ENCODE data around the gene GGN. TPM values are rescaled to one million over a fixed set of nuclear protein-coding genes. Genes with fewer than 3 reads are reported as not detected.

The GGN gene
- total RNA-seq, 1 experiment from 2014 or later: 0.47 TPM

DNA sequence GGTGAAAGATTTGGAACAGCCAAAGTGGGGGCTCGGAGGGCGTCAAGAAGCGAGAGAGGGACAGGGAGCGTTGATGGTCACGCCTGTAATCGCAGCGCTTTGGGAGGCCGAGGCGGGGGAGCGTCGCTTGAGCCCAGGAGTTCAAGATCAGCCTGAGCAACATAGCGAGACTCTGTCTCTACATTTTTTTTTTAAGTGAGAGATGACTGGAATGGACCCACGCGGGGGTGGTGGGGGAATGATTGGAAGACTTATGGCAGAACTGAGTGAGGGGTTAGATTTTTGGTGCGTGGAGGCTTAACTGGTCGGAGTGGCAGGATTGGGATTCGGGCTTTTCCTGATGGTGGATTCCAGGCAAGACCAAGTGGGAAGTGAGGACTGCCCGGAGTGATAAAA lies 12.7 kb downstream of the GGN start:
- Histone ChIP-seq H3K9me2 (ENCODE audit: insufficient read depth) (no peaks in the 10 kb centered on the region), H3K79me2 (ENCODE audit: insufficient read depth, low read length) (peaks cover 47% of the 10 kb centered on the region), H3K27ac (ENCODE audit: low read depth, low read length) (peak overlapping the region; percentile 92), H3K36me3 (ENCODE audit: control insufficient read depth in 1 of 2, insufficient read depth in 2 of 2, low read length in 2 of 2) (peaks cover 19 to 20% of the 10 kb centered on the region in 2 experiments), H3K4me2 (ENCODE audit: low read length) (peak overlapping the region; percentile 92), H4K20me1 (ENCODE audit: insufficient read depth) (no peaks in the 10 kb centered on the region), H2AFZ (ENCODE audit: low read depth, low read length, poor library complexity, severe bottlenecking) (no peak overlapping the region), H3K9me3 (ENCODE audit: control insufficient read depth in 1 of 2, insufficient read depth in 1 of 2, low read depth in 1 of 2, low read length in 2 of 2) (no peaks in the 10 kb centered on the region), H3K27me3 (ENCODE audit: insufficient read depth, low read length) (no peaks in the 10 kb centered on the region), H3K9ac (ENCODE audit: low read length) (peak overlapping the region; percentile 97), H3K4me3 (replicated peaks in 1 of 2; ENCODE audit: low read depth in 1 of 2, low read length in 2 of 2) (peak overlapping the region; percentile 97 to 98), H3K4me1 (ENCODE audit: control insufficient read depth in 1 of 2, insufficient read depth in 2 of 2, low read length in 2 of 2) (peaks cover 11 to 23% of the 10 kb centered on the region in 2 experiments)
- intact Hi-C loops (cut with micrococcal nuclease): no loop called here
- BruUV-seq (replicated peaks): no TSS peak
- TF ChIP-seq EZH2phosphoT487 (IDR thresholded peaks at IDR 0.05; ENCODE audit: borderline replicate concordance): no peak
- peak; percentile 69; the same call in 1 of the 2 replicates for TF ChIP-seq ZFX (IDR thresholded peaks at IDR 0.05)
- ATAC-seq (peak; percentile 7; the same call in 1 of the 2 replicates), DNase-seq (ENCODE audit: low read depth, low spot score) (no peak)
- ChIA-PET POLR2A (interaction anchor here (1.2 to 5.6 kb wide), 3 partner anchors 9 to 28 kb away, joined by 4 to 44 read pairs (median 12); partner anchors contain the start of genes FAM98C, GGN and SPRED3), CTCF (interaction anchor here (1.5 to 1.8 kb wide), 2 partner anchors 12 to 39 kb away, joined by 5 to 28 read pairs; partner anchors contain the start of gene CATSPERG), RAD21 (ENCODE audit: low non-redundant PET in 1 of 2, low total read pairs in 2 of 2, uncharacterized antibody in 2 of 2, unreplicated experiment in 2 of 2) (interaction anchor here (1.4 kb wide), 2 partner anchors 12 to 39 kb away, joined by 4 read pairs; partner anchors contain the start of genes CATSPERG (in 1 of the 2) and GGN (in 1 of the 2))

GRCh38 chr19:38374332-38375097 lies 13.3 kb downstream of the GGN start, which contains the start of gene PSMD8:
PSMD8 (plus strand) TSS chr19:38374571; CDS start chr19:38374602, 31 bp downstream.
- intact Hi-C loops (cut with micrococcal nuclease): loop anchor here (1.0 kb wide), 1 partner anchor 38 kb away; no protein-coding TSS in a partner anchor
- Histone ChIP-seq H3K27me3 (ENCODE audit: insufficient read depth, low read length) (no peaks in the 10 kb centered on the region), H3K4me3 (replicated peaks in 1 of 2; ENCODE audit: low read depth in 1 of 2, low read length in 2 of 2) (peak within 1 kb of the TSS; percentile 97 to 98), H2AFZ (ENCODE audit: low read depth, low read length, poor library complexity, severe bottlenecking) (peak within 1 kb of the TSS; percentile 81), H3K27ac (ENCODE audit: low read depth, low read length) (peak within 1 kb of the TSS; percentile 92), H3K9me3 (ENCODE audit: control insufficient read depth in 1 of 2, insufficient read depth in 1 of 2, low read depth in 1 of 2, low read length in 2 of 2) (no peaks in the 10 kb centered on the region), H3K36me3 (ENCODE audit: control insufficient read depth in 1 of 2, insufficient read depth in 2 of 2, low read length in 2 of 2) (peaks cover 17 to 19% of the 10 kb centered on the region in 2 experiments), H3K4me1 (ENCODE audit: control insufficient read depth in 1 of 2, insufficient read depth in 2 of 2, low read length in 2 of 2) (peaks cover 11 to 23% of the 10 kb centered on the region in 2 experiments), H3K9ac (ENCODE audit: low read length) (peak within 1 kb of the TSS; percentile 97), H3K4me2 (ENCODE audit: low read length) (peak within 1 kb of the TSS; percentile 92), H3K9me2 (ENCODE audit: insufficient read depth) (no peaks in the 10 kb centered on the region), H4K20me1 (ENCODE audit: insufficient read depth) (no peaks in the 10 kb centered on the region), H3K79me2 (ENCODE audit: insufficient read depth, low read length) (peaks cover 47% of the 10 kb centered on the region)
- no TSS peak for BruUV-seq (replicated peaks)
- CTCF ChIA-PET: interaction anchor here (0.6 to 1.8 kb wide), 14 partner anchors 11 to 556 kb away, joined by 3 to 28 read pairs (median 3); partner anchors contain the start of genes CATSPERG, FAM98C, GGN and MRPS12
- DNase-seq (ENCODE audit: low read depth, low spot score): peak; percentile 99
- POLR2A ChIA-PET: interaction anchor here (0.7 to 5.6 kb wide), 12 partner anchors 10 to 471 kb away, joined by 3 to 44 read pairs (median 5); partner anchors contain the start of genes C19orf33, CATSPERG, FAM98C and GGN
- ATAC-seq: peak; percentile 98
- RAD21 ChIA-PET (ENCODE audit: low non-redundant PET in 1 of 2, low total read pairs in 2 of 2, uncharacterized antibody in 2 of 2, unreplicated experiment in 2 of 2): interaction anchor here (0.5 to 1.4 kb wide), 9 partner anchors 13 to 232 kb away, joined by 3 to 7 read pairs (median 4); partner anchors contain the start of genes CATSPERG (in 2 of the 2) and GGN (in 2 of the 2)
- TF ChIP-seq POLR2AphosphoS5 (IDR thresholded peaks at IDR 0.05; ENCODE audit: low read depth, low read length) (peak; percentile 96), JUND (IDR thresholded peaks at IDR 0.05) (no peak), SIN3A (IDR thresholded peaks at IDR 0.05; ENCODE audit: low read depth) (peak; percentile 94), CBX3 (IDR thresholded peaks at IDR 0.05; ENCODE audit: low read depth) (no peak), POLR2A (IDR thresholded peaks at IDR 0.05; ENCODE audit: borderline replicate concordance, extremely low read depth, insufficient read depth, insufficient read length) (peak; percentile 92), SRF (IDR thresholded peaks at IDR 0.05; ENCODE audit: low read depth) (no peak; the same call in 1 of the 2 replicates), YY1 (IDR thresholded peaks at IDR 0.05; ENCODE audit: extremely low read depth, insufficient replicate concordance, low read depth, low read length) (peak; percentile 99), ELF1 (IDR thresholded peaks at IDR 0.05; ENCODE audit: borderline replicate concordance, low read depth) (peak; percentile 82; the same call in 1 of the 2 replicates), SP1 (IDR thresholded peaks at IDR 0.05; ENCODE audit: low read depth) (peak; percentile 78), FOSL1 (IDR thresholded peaks at IDR 0.05; ENCODE audit: low read depth) (no peak), EZH2phosphoT487 (IDR thresholded peaks at IDR 0.05; ENCODE audit: borderline replicate concordance) (no peak), RAD21 (IDR thresholded peaks at IDR 0.05; ENCODE audit: low read depth) (peak; percentile 2; the same call in 1 of the 2 replicates), MAX (IDR thresholded peaks at IDR 0.05) (peak; percentile 73), ZNF274 (IDR thresholded peaks at IDR 0.05; ENCODE audit: low read depth, low read length) (no peak)
- TF ChIP-seq, protein P1, sequence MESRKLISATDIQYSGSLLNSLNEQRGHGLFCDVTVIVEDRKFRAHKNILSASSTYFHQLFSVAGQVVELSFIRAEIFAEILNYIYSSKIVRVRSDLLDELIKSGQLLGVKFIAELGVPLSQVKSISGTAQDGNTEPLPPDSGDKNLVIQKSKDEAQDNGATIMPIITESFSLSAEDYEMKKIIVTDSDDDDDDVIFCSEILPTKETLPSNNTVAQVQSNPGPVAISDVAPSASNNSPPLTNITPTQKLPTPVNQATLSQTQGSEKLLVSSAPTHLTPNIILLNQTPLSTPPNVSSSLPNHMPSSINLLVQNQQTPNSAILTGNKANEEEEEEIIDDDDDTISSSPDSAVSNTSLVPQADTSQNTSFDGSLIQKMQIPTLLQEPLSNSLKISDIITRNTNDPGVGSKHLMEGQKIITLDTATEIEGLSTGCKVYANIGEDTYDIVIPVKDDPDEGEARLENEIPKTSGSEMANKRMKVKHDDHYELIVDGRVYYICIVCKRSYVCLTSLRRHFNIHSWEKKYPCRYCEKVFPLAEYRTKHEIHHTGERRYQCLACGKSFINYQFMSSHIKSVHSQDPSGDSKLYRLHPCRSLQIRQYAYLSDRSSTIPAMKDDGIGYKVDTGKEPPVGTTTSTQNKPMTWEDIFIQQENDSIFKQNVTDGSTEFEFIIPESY (IDR thresholded peaks at IDR 0.05; ENCODE audit: extremely low read depth, insufficient replicate concordance, low read length): no peak
- TF ChIP-seq, protein P2, sequence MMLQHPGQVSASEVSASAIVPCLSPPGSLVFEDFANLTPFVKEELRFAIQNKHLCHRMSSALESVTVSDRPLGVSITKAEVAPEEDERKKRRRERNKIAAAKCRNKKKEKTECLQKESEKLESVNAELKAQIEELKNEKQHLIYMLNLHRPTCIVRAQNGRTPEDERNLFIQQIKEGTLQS (IDR thresholded peaks at IDR 0.05): no peak

All from HCT116 (cell line).